OCI-LY3 (cell line): ENCODE measurements around the gene MAPKAP1.

Source experiments
- H2AFZ ChIP-seq: fragments of 200-600, 300-600 bp; shearing (Covaris generic); 2 replicates; pipeline ENCODE4 v1.6.0; 2014; ENCODE audit warnings: antibody characterized with exemption, low read depth, low read length
- H3K27ac ChIP-seq: fragments of 200-600, 300-600 bp; sonication (generic); 2 replicates; pipeline ENCODE4 v1.5.1; 2014; ENCODE audit warnings: mild to moderate bottlenecking, low read length, moderate library complexity, mixed read lengths
- H3K27me3 ChIP-seq: fragments of 200-600, 300-600 bp; sonication (generic); 2 replicates; pipeline ENCODE4 v1.6.1; 2014; ENCODE audit warnings: low read depth, low read length, mixed read lengths
- H3K36me3 ChIP-seq: fragments of 200-600, 300-600 bp; sonication (generic); replicated peaks from 2 replicates; pipeline ENCODE3; 2014; ENCODE audit warnings: low read depth, low read length, mixed read lengths
- H3K4me1 ChIP-seq: fragments of 300-600, 200-600 bp; sonication (generic); 2 replicates; pipeline ENCODE4 v1.6.1; 2014; ENCODE audit warnings: low read length, mixed read lengths
- H3K4me2 ChIP-seq: fragments of 200-600, 300-600 bp; sonication (generic); 2 replicates; pipeline ENCODE4 v1.6.1; 2014; ENCODE audit warnings: low read length, mixed read lengths
- H3K4me3 ChIP-seq: fragments of 300-600, 200-600 bp; sonication (generic); 2 replicates; pipeline ENCODE4 v1.5.1; 2014; ENCODE audit warnings: antibody characterized with exemption, mild to moderate bottlenecking, low read length, moderate library complexity
- H3K79me2 ChIP-seq: fragments of 300-600, 200-600 bp; shearing (Covaris generic); 2 replicates; pipeline ENCODE4 v1.6.1; 2014; ENCODE audit warnings: mild to moderate bottlenecking, low read length, mixed read lengths
- H3K9ac ChIP-seq: fragments of 300-600, 200-600 bp; shearing (Covaris generic); 2 replicates; pipeline ENCODE4 v1.6.0; 2014; ENCODE audit warnings: mild to moderate bottlenecking, low read length, moderate library complexity
- H3K9me3 ChIP-seq: fragments of 200-600, 300-600 bp; shearing (Covaris generic); 2 replicates; pipeline ENCODE4 v1.6.1; 2014; ENCODE audit warnings: low read length, mixed read lengths; ENCODE audit not compliant: insufficient read depth
- H4K20me1 ChIP-seq: fragments of 200-600, 300-600 bp; sonication (generic); 2 replicates; pipeline ENCODE4 v1.6.1; 2016; ENCODE audit warnings: low read length, mixed read lengths; ENCODE audit not compliant: insufficient read depth
- EZH2phosphoT487 ChIP-seq: fragments of 200-600 bp; shearing (Covaris generic); IDR thresholded peaks from 2 replicates; pipeline ENCODE4 v1.6.1; 2018; ENCODE audit warnings: antibody characterized with exemption, mixed run types, low read depth
- TF ChIP-seq, protein P1 (sequence below): fragments of 200-600, 300-600 bp; sonication (generic); IDR thresholded peaks from 2 replicates; pipeline ENCODE4 v1.5.1; 2014; ENCODE audit warnings: antibody characterized with exemption, low read length, low read depth

The MAPKAP1 gene

GRCh38 chr9:125679597-125680189, 27.3 kb downstream of the MAPKAP1 start:
- Histone ChIP-seq H3K9ac (peak overlapping the region; percentile 12; the same call in 1 of the 2 replicates), H3K4me3 (peak overlapping the region; percentile 52), H2AFZ (no peak overlapping the region), H3K36me3 (peaks cover 2% of the 10 kb centered on the region), H3K79me2 (peaks cover 36% of the 10 kb centered on the region; the same call in 1 of the 2 replicates), H3K27me3 (no peaks in the 10 kb centered on the region), H3K9me3 (no peaks in the 10 kb centered on the region), H3K27ac (peak overlapping the region; percentile 37; the same call in 1 of the 2 replicates), H4K20me1 (peaks cover 6% of the 10 kb centered on the region; the same call in 1 of the 2 replicates), H3K4me2 (peak overlapping the region; percentile 61), H3K4me1 (peaks cover 28% of the 10 kb centered on the region)
- TF ChIP-seq, protein P1, sequence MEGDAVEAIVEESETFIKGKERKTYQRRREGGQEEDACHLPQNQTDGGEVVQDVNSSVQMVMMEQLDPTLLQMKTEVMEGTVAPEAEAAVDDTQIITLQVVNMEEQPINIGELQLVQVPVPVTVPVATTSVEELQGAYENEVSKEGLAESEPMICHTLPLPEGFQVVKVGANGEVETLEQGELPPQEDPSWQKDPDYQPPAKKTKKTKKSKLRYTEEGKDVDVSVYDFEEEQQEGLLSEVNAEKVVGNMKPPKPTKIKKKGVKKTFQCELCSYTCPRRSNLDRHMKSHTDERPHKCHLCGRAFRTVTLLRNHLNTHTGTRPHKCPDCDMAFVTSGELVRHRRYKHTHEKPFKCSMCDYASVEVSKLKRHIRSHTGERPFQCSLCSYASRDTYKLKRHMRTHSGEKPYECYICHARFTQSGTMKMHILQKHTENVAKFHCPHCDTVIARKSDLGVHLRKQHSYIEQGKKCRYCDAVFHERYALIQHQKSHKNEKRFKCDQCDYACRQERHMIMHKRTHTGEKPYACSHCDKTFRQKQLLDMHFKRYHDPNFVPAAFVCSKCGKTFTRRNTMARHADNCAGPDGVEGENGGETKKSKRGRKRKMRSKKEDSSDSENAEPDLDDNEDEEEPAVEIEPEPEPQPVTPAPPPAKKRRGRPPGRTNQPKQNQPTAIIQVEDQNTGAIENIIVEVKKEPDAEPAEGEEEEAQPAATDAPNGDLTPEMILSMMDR: no peak
- no peak for TF ChIP-seq EZH2phosphoT487

GRCh38 chr9:125674981-125675973, 31.7 kb downstream of the MAPKAP1 start:
- no peaks in the 10 kb centered on the region for H3K9me3 ChIP-seq
- peaks cover 17% of the 10 kb centered on the region for H3K4me1 ChIP-seq
- no peak overlapping the region for H3K9ac ChIP-seq
- H3K79me2 ChIP-seq: peaks cover 28% of the 10 kb centered on the region; the same call in 1 of the 2 replicates
- no peak overlapping the region for H3K27ac ChIP-seq
- no peak overlapping the region for H3K4me2 ChIP-seq
- H3K27me3 ChIP-seq: no peaks in the 10 kb centered on the region
- TF ChIP-seq, protein P1: no peak
- no peak for TF ChIP-seq EZH2phosphoT487
- peaks cover 8% of the 10 kb centered on the region for H4K20me1 ChIP-seq
- no peak overlapping the region for H2AFZ ChIP-seq
- H3K36me3 ChIP-seq: peaks cover 5% of the 10 kb centered on the region
- no peak overlapping the region for H3K4me3 ChIP-seq

DNA sequence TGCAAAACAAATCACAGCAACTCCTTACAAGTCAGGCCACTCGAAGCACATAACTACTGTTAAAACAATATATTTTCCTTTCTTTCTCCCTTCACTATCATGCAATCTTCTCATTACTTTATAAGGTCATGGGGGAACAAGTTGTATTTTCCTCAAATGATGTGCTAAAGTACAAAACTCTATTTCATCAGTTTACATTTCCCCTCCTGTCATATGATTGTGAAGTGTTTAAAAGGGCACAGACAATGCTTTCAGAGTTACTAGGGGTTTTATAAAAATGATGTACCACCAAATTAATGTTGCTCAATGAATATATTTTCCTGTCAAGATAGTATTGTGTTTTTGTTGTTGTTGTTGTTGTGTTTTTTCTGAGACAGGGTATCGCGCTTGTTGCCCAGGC, 34.1 kb downstream of the MAPKAP1 start:
- no peak overlapping the region for H3K27ac ChIP-seq
- no peak overlapping the region for H3K4me2 ChIP-seq
- H4K20me1 ChIP-seq: peaks cover 8% of the 10 kb centered on the region
- H2AFZ ChIP-seq: no peak overlapping the region
- no peaks in the 10 kb centered on the region for H3K4me1 ChIP-seq
- H3K4me3 ChIP-seq: no peak overlapping the region
- H3K9me3 ChIP-seq: no peaks in the 10 kb centered on the region
- TF ChIP-seq, protein P1: no peak
- TF ChIP-seq EZH2phosphoT487: no peak
- H3K79me2 ChIP-seq: peaks cover 13% of the 10 kb centered on the region; the same call in 1 of the 2 replicates
- no peak overlapping the region for H3K9ac ChIP-seq
- H3K27me3 ChIP-seq: no peaks in the 10 kb centered on the region
- H3K36me3 ChIP-seq: peaks cover 5% of the 10 kb centered on the region

- Histone ChIP-seq H3K79me2 (no peaks in the 10 kb centered on the region), H3K9me3 (no peaks in the 10 kb centered on the region), H3K27ac (no peak overlapping the region), H3K9ac (no peak overlapping the region), H3K4me3 (no peak overlapping the region), H4K20me1 (no peaks in the 10 kb centered on the region), H2AFZ (no peak overlapping the region), H3K4me2 (peak overlapping the region; percentile 20), H3K27me3 (no peaks in the 10 kb centered on the region), H3K36me3 (peaks cover 8% of the 10 kb centered on the region), H3K4me1 (peaks cover 6% of the 10 kb centered on the region)
- no peak for TF ChIP-seq EZH2phosphoT487
- TF ChIP-seq, protein P1: no peak
These were observed 43.9 kb downstream of the MAPKAP1 start for GRCh38 chr9:125663127-125663526.
